ENCODE data around the gene FAM169A. TPM values are rescaled to one million over a fixed set of nuclear protein-coding genes. Genes with fewer than 3 reads are reported as not detected.
"Not testable (repeated sequence)": the region's sequence is repeated elsewhere in the genome, so short reads cannot be mapped to it uniquely, and the experiment has no call there.

The FAM169A gene
- polyA plus RNA-seq, 2 of the 4 experiments (the other 2 are of a cell fraction), result 7.9 to 18.3 TPM

DNA sequence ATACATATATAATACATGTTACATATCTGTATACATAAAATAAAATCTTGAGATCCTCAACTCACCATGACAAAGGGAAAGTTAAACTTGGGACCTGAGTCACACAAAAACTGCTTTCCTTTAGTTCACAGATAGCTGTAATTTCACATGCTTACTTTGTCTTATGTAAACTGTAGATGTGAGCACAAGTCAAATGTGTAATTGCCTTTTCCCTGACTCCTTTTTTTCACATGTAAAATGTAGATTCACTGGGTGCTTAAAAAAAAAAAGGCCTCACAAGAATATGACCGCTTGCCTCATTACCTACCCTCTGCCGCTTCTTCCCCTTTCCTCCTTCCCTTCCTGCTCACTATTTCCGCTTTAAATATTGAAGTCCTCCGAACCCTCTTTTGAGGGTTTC is 21.9 kb upstream of the FAM169A start:
- no peaks in the 10 kb centered on the region for H3K4me1 ChIP-seq
- H3K4me2 ChIP-seq, result no peak overlapping the region
- no peak overlapping the region for H3K27ac ChIP-seq
- FAIRE-seq, result no peak
- no peak overlapping the region for H3K4me3 ChIP-seq
- CTCF ChIA-PET, result no interaction called here
- DNase-seq (ENCODE audit: low read depth in 1 of 2, low spot score in 1 of 2), result no peak
- POLR2A ChIA-PET, result no interaction called here
- no peak for ATAC-seq
- 80% methylated on average over 4 of the region's 4 CpGs for WGBS (ENCODE audit: missing lambda C conversion rate)
- H3K9me3 ChIP-seq, result no peaks in the 10 kb centered on the region
- no peak for TF ChIP-seq NR3C1 (IDR thresholded peaks at IDR 0.05)
- TF ChIP-seq TP53 (CRISPR knock-in tag; IDR thresholded peaks at IDR 0.05), result no peak
- no peak for TF ChIP-seq TFCP2L1 (CRISPR knock-in tag; IDR thresholded peaks at IDR 0.05)
- no peak for TF ChIP-seq KDM1A (IDR thresholded peaks at IDR 0.05; ENCODE audit: low read depth)
- TF ChIP-seq, protein P1, sequence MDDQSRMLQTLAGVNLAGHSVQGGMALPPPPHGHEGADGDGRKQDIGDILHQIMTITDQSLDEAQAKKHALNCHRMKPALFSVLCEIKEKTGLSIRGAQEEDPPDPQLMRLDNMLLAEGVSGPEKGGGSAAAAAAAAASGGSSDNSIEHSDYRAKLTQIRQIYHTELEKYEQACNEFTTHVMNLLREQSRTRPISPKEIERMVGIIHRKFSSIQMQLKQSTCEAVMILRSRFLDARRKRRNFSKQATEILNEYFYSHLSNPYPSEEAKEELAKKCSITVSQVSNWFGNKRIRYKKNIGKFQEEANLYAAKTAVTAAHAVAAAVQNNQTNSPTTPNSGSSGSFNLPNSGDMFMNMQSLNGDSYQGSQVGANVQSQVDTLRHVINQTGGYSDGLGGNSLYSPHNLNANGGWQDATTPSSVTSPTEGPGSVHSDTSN (IDR thresholded peaks at IDR 0.05), result no peak
- no peak for TF ChIP-seq RFX5 (IDR thresholded peaks at IDR 0.05)
- TF ChIP-seq HDAC2 (IDR thresholded peaks at IDR 0.05), result no peak
- no peak for TF ChIP-seq ZSCAN20 (CRISPR knock-in tag; IDR thresholded peaks at IDR 0.05)
- TF ChIP-seq MAZ (IDR thresholded peaks at IDR 0.05; ENCODE audit: borderline replicate concordance, low read depth, low read length), result no peak
- TF ChIP-seq CBX2 (IDR thresholded peaks at IDR 0.05; ENCODE audit: borderline replicate concordance, low read depth), result no peak
- no peak for TF ChIP-seq ESRRA (IDR thresholded peaks at IDR 0.05; ENCODE audit: borderline replicate concordance, low read length)
- no peak for TF ChIP-seq POLR2AphosphoS2 (conservative IDR thresholded peaks at IDR 0.05; ENCODE audit: low read length)
- no peak for TF ChIP-seq RNF2 (IDR thresholded peaks at IDR 0.05; ENCODE audit: borderline replicate concordance, low read depth)
- no peak for TF ChIP-seq CTCF (IDR thresholded peaks at IDR 0.05)
- TF ChIP-seq HOXB5 (CRISPR knock-in tag; IDR thresholded peaks at IDR 0.05), result no peak
- TF ChIP-seq RCOR1 (IDR thresholded peaks at IDR 0.05; ENCODE audit: low read depth, low read length), result no peak
- TF ChIP-seq FOSL2 (IDR thresholded peaks at IDR 0.05), result no peak
- no peak for TF ChIP-seq FOSL2 (CRISPR knock-in tag; IDR thresholded peaks at IDR 0.05)
- no peak for TF ChIP-seq ATOH8 (CRISPR knock-in tag; IDR thresholded peaks at IDR 0.05; ENCODE audit: low read depth)
- TF ChIP-seq HEYL (CRISPR knock-in tag; IDR thresholded peaks at IDR 0.05), result no peak

DNA sequence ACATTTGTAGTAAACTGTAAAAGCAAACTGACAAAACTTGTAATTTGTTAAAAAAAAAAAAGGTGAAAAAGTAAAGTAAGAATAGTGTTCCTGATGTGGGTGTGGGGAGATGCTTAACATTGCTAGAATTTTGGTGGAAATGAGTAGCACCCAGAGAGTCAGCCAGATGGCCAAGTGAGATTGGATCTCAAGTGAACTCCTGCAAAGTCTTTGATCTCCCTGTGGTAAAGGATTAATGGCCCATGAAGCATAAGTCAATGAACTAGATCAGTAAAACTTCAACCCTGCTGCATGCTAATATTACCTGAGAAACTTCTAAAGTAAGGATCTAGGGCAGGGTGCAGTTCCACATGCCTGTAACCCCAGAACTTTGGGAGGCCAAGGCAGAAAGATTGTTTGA is 19.0 kb upstream of the FAM169A start:
- TF ChIP-seq CBX2 (IDR thresholded peaks at IDR 0.05; ENCODE audit: borderline replicate concordance, low read depth), result no peak
- TF ChIP-seq CBX8 (IDR thresholded peaks at IDR 0.05), result no peak
- TF ChIP-seq HEYL (CRISPR knock-in tag; IDR thresholded peaks at IDR 0.05), result no peak
- TF ChIP-seq KDM5A (IDR thresholded peaks at IDR 0.05), result no peak
- TF ChIP-seq CHD4 (IDR thresholded peaks at IDR 0.05; ENCODE audit: borderline replicate concordance), result no peak
- TF ChIP-seq MAZ (IDR thresholded peaks at IDR 0.05; ENCODE audit: borderline replicate concordance, low read depth, low read length), result no peak
- TF ChIP-seq BHLHE40 (IDR thresholded peaks at IDR 0.05; ENCODE audit: low read depth, low read length), result no peak
- TF ChIP-seq, protein P2, sequence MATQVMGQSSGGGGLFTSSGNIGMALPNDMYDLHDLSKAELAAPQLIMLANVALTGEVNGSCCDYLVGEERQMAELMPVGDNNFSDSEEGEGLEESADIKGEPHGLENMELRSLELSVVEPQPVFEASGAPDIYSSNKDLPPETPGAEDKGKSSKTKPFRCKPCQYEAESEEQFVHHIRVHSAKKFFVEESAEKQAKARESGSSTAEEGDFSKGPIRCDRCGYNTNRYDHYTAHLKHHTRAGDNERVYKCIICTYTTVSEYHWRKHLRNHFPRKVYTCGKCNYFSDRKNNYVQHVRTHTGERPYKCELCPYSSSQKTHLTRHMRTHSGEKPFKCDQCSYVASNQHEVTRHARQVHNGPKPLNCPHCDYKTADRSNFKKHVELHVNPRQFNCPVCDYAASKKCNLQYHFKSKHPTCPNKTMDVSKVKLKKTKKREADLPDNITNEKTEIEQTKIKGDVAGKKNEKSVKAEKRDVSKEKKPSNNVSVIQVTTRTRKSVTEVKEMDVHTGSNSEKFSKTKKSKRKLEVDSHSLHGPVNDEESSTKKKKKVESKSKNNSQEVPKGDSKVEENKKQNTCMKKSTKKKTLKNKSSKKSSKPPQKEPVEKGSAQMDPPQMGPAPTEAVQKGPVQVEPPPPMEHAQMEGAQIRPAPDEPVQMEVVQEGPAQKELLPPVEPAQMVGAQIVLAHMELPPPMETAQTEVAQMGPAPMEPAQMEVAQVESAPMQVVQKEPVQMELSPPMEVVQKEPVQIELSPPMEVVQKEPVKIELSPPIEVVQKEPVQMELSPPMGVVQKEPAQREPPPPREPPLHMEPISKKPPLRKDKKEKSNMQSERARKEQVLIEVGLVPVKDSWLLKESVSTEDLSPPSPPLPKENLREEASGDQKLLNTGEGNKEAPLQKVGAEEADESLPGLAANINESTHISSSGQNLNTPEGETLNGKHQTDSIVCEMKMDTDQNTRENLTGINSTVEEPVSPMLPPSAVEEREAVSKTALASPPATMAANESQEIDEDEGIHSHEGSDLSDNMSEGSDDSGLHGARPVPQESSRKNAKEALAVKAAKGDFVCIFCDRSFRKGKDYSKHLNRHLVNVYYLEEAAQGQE (IDR thresholded peaks at IDR 0.05), result no peak
- ChIA-PET POLR2A (no interaction called here), CTCF (no interaction called here)
- Histone ChIP-seq H3K4me3 (no peak overlapping the region), H3K4me2 (no peak overlapping the region), H3K27ac (no peak overlapping the region), H3K9me3 (no peaks in the 10 kb centered on the region), H3K4me1 (no peaks in the 10 kb centered on the region)
- no peak for FAIRE-seq
- no peak for ATAC-seq
- DNase-seq (ENCODE audit: low read depth in 1 of 2, low spot score in 1 of 2), result no peak

- H3K4me2 ChIP-seq; FAIRE-seq; H3K9me3 ChIP-seq; H3K4me3 ChIP-seq; POLR2A ChIA-PET; DNase-seq (ENCODE audit: low read depth in 1 of 2, low spot score in 1 of 2); H3K4me1 ChIP-seq; ATAC-seq; H3K27ac ChIP-seq: not testable (repeated sequence)
- CTCF ChIA-PET, result interaction anchor here (1.5 kb wide), 1 partner anchor 209 kb away, joined by 3 read pairs; no protein-coding TSS in a partner anchor
- WGBS (ENCODE audit: missing lambda C conversion rate), result 59% methylated on average over 10 of the region's 10 CpGs
These were observed 16.4 kb upstream of the FAM169A start for GRCh38 chr5:74882379-74883134.

Data from A549 (cell line).